ENCODE data around the gene ACTL7B. TPM values are rescaled to one million over a fixed set of nuclear protein-coding genes. Genes with fewer than 3 reads are reported as not detected.

ACTL7B gene
- total RNA-seq, 1 experiment from 2014 or later: not detected

- Mint-ChIP-seq H3K27ac (ENCODE audit: low read depth, unreplicated experiment) (no peak overlapping the region), H3K27me3 (ENCODE audit: insufficient read depth, unreplicated experiment) (no peaks in the 10 kb centered on the region), H3K4me1 (ENCODE audit: insufficient read depth, unreplicated experiment) (peaks cover 9% of the 10 kb centered on the region), H3K36me3 (ENCODE audit: insufficient read depth, unreplicated experiment) (peaks cover 6% of the 10 kb centered on the region), H3K4me3 (ENCODE audit: unreplicated experiment) (no peak overlapping the region), H3K9me3 (ENCODE audit: unreplicated experiment) (no peaks in the 10 kb centered on the region)
- ChIA-PET POLR2A (no interaction called here), CTCF (interaction anchor here (0.6 to 3.8 kb wide), 4 partner anchors 39 to 249 kb away, joined by 3 to 14 read pairs (median 4); no protein-coding TSS in a partner anchor)
- no TSS peak for BruUV-seq (replicated peaks)
- intact Hi-C loops (cut with micrococcal nuclease): loop anchor here (5.0 kb wide), 1 partner anchor 234 kb away; no protein-coding TSS in a partner anchor
- DNase-seq (ENCODE audit: unreplicated experiment): no peak
- TF ChIP-seq, protein P1, sequence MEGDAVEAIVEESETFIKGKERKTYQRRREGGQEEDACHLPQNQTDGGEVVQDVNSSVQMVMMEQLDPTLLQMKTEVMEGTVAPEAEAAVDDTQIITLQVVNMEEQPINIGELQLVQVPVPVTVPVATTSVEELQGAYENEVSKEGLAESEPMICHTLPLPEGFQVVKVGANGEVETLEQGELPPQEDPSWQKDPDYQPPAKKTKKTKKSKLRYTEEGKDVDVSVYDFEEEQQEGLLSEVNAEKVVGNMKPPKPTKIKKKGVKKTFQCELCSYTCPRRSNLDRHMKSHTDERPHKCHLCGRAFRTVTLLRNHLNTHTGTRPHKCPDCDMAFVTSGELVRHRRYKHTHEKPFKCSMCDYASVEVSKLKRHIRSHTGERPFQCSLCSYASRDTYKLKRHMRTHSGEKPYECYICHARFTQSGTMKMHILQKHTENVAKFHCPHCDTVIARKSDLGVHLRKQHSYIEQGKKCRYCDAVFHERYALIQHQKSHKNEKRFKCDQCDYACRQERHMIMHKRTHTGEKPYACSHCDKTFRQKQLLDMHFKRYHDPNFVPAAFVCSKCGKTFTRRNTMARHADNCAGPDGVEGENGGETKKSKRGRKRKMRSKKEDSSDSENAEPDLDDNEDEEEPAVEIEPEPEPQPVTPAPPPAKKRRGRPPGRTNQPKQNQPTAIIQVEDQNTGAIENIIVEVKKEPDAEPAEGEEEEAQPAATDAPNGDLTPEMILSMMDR (IDR thresholded peaks at IDR 0.05; ENCODE audit: unreplicated experiment): no peak
Measured at GRCh38 chr9:108816037-108816436, 39.7 kb downstream of the ACTL7B start.

DNA sequence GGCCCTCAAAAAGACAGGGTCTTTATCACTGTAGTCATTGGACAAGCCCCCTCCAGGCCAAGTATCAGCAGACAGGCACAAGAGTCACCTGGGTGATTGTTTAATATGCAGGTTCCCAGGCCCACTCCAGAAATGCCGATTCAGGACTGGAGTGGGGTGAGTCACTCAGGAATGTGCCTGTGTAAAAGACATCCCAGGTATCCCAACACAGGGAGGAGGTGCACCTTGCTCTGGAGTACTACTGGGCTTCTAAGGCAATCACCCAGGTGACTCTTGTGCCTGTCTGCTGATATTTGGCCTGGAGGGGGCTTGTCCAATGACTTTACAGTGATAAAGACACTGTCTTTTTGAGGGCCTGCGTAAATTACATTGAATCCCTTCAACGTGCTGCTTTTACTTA, 40.6 kb downstream of the ACTL7B start:
- DNase-seq (ENCODE audit: unreplicated experiment): peak; percentile 27
- intact Hi-C loops (cut with micrococcal nuclease): loop anchor here (2.0 to 5.0 kb wide), 3 partner anchors 233 to 1350 kb away; no protein-coding TSS in a partner anchor

GRCh38 chr9:108813951-108814601, 41.7 kb downstream of the ACTL7B start:
- H3K27ac Mint-ChIP-seq (ENCODE audit: low read depth, unreplicated experiment): peak overlapping the region; percentile 56
- H3K4me1 Mint-ChIP-seq (ENCODE audit: insufficient read depth, unreplicated experiment): peaks cover 9% of the 10 kb centered on the region
- no TSS peak for BruUV-seq (replicated peaks)
- ChIA-PET CTCF (interaction anchor here (0.5 to 4.2 kb wide), 24 partner anchors 9 to 1575 kb away, joined by 3 to 26 read pairs (median 3); no protein-coding TSS in a partner anchor), POLR2A (interaction anchor here (0.7 to 2.6 kb wide), 9 partner anchors 26 to 1330 kb away, joined by 3 to 9 read pairs (median 3); no protein-coding TSS in a partner anchor)
- peaks cover 6% of the 10 kb centered on the region for H3K36me3 Mint-ChIP-seq (ENCODE audit: insufficient read depth, unreplicated experiment)
- peak; percentile 81 for DNase-seq (ENCODE audit: unreplicated experiment)
- H3K9me3 Mint-ChIP-seq (ENCODE audit: unreplicated experiment): no peaks in the 10 kb centered on the region
- intact Hi-C loops (cut with micrococcal nuclease): loop anchor here (1.0 to 5.0 kb wide), 8 partner anchors 37 to 1392 kb away; no protein-coding TSS in a partner anchor
- TF ChIP-seq, protein P1 (IDR thresholded peaks at IDR 0.05; ENCODE audit: unreplicated experiment): peak; percentile 92
- H3K4me3 Mint-ChIP-seq (ENCODE audit: unreplicated experiment): no peak overlapping the region
- no peaks in the 10 kb centered on the region for H3K27me3 Mint-ChIP-seq (ENCODE audit: insufficient read depth, unreplicated experiment)

More for the DNA sequence above, 40.6 kb downstream of the ACTL7B start:
- TF ChIP-seq, protein P1 (IDR thresholded peaks at IDR 0.05; ENCODE audit: unreplicated experiment): no peak
- no peaks in the 10 kb centered on the region for H3K27me3 Mint-ChIP-seq (ENCODE audit: insufficient read depth, unreplicated experiment)
- H3K36me3 Mint-ChIP-seq (ENCODE audit: insufficient read depth, unreplicated experiment): peaks cover 6% of the 10 kb centered on the region
- POLR2A ChIA-PET: interaction anchor here (1.3 to 2.6 kb wide), 2 partner anchors 38 to 399 kb away, joined by 4 to 9 read pairs; no protein-coding TSS in a partner anchor
- no peak overlapping the region for H3K27ac Mint-ChIP-seq (ENCODE audit: low read depth, unreplicated experiment)
- no peak overlapping the region for H3K4me3 Mint-ChIP-seq (ENCODE audit: unreplicated experiment)
- H3K4me1 Mint-ChIP-seq (ENCODE audit: insufficient read depth, unreplicated experiment): peaks cover 9% of the 10 kb centered on the region
- CTCF ChIA-PET: interaction anchor here (0.6 to 4.2 kb wide), 10 partner anchors 12 to 1418 kb away, joined by 3 to 26 read pairs (median 4); no protein-coding TSS in a partner anchor
- H3K9me3 Mint-ChIP-seq (ENCODE audit: unreplicated experiment): no peaks in the 10 kb centered on the region
- no TSS peak for BruUV-seq (replicated peaks)

- peaks cover 9% of the 10 kb centered on the region for H3K4me1 Mint-ChIP-seq (ENCODE audit: insufficient read depth, unreplicated experiment)
- H3K9me3 Mint-ChIP-seq (ENCODE audit: unreplicated experiment): no peaks in the 10 kb centered on the region
- no peaks in the 10 kb centered on the region for H3K27me3 Mint-ChIP-seq (ENCODE audit: insufficient read depth, unreplicated experiment)
- TF ChIP-seq, protein P1 (IDR thresholded peaks at IDR 0.05; ENCODE audit: unreplicated experiment): no peak
- POLR2A ChIA-PET: interaction anchor here (2.6 kb wide), 1 partner anchor 36 kb away, joined by 9 read pairs; no protein-coding TSS in a partner anchor
- no peak overlapping the region for H3K27ac Mint-ChIP-seq (ENCODE audit: low read depth, unreplicated experiment)
- H3K4me3 Mint-ChIP-seq (ENCODE audit: unreplicated experiment): no peak overlapping the region
- intact Hi-C loops (cut with micrococcal nuclease): loop anchor here (5.0 kb wide), 2 partner anchors 35 to 1330 kb away; no protein-coding TSS in a partner anchor
- BruUV-seq (replicated peaks): no TSS peak
- H3K36me3 Mint-ChIP-seq (ENCODE audit: insufficient read depth, unreplicated experiment): peaks cover 6% of the 10 kb centered on the region
- CTCF ChIA-PET: interaction anchor here (0.8 to 4.2 kb wide), 4 partner anchors 32 to 1333 kb away, joined by 4 to 26 read pairs (median 6); no protein-coding TSS in a partner anchor
- no peak for DNase-seq (ENCODE audit: unreplicated experiment)
Measured at GRCh38 chr9:108812396-108813025, 43.3 kb downstream of the ACTL7B start.
